ENCODE data around the gene SCGB2B2. TPM values are rescaled to one million over a fixed set of nuclear protein-coding genes. Genes with fewer than 3 reads are reported as not detected.

SCGB2B2 gene
- total and polyA plus RNA-seq, 2 of the 4 experiments (the other 2 are of a cell fraction) = not detected

DNA sequence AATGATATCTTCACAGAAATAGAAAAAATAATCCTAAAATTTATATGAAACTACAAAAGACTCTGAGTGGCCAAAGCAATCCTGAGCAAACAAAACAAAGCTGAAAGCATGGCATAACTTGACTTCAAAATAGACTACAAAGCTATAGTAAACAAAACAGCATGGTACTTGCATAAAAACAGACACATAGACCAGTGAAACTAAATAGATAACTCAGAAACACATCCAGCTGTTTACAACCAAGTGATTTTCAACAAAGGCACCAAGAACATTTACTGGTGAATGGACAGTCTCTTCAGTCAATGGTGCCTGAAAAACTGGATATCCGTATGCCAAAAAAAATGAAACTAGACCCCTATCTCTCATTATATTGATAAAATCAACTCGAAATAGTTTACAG is 25.2 kb downstream of the SCGB2B2 start:
- Histone ChIP-seq H4K5ac (ENCODE audit: low read depth, low read length) (no peak overlapping the region), H3K14ac (replicated peaks; ENCODE audit: low read depth, low read length) (no peak overlapping the region), H4K91ac (ENCODE audit: insufficient read depth, low read depth, low read length) (no peak overlapping the region), H3K4me1 (ENCODE audit: control insufficient read depth, insufficient read depth, low read length) (no peaks in the 10 kb centered on the region), H3K36me3 (ENCODE audit: control insufficient read depth, insufficient read depth, low read length) (no peaks in the 10 kb centered on the region), H3K27me3 (ENCODE audit: control insufficient read depth, insufficient read depth, low read length) (no peaks in the 10 kb centered on the region), H2BK5ac (ENCODE audit: low read depth, low read length, poor library complexity, severe bottlenecking) (no peak overlapping the region), H3K18ac (ENCODE audit: low read depth, low read length) (no peak overlapping the region), H3K56ac (ENCODE audit: extremely low read depth, insufficient read depth, low read length) (no peak overlapping the region), H3K27ac (ENCODE audit: insufficient read depth, low read length) (no peak overlapping the region), H4K8ac (ENCODE audit: low read depth in 2 of 2, low read length in 2 of 2) (no peak overlapping the region), H2AFZ (replicated peaks; ENCODE audit: low read length, poor library complexity) (no peak overlapping the region), H3K4ac (ENCODE audit: low read depth, low read length) (no peak overlapping the region), H3K79me1 (ENCODE audit: low read depth in 1 of 2, low read length in 2 of 2) (no peaks in the 10 kb centered on the region), H3K23ac (ENCODE audit: low read depth, low read length) (no peak overlapping the region), H4K20me1 (ENCODE audit: insufficient read depth, low read length) (no peaks in the 10 kb centered on the region), H2AK9ac (replicated peaks; ENCODE audit: low read depth, low read length, poor library complexity) (no peak overlapping the region), H3K9me1 (ENCODE audit: insufficient read depth, low read length) (no peaks in the 10 kb centered on the region), H2AK5ac (ENCODE audit: low read depth, low read length) (no peak overlapping the region), H3K4me3 (ENCODE audit: insufficient read depth, low read depth, low read length) (no peak overlapping the region), H3K9me3 (ENCODE audit: control insufficient read depth, insufficient read depth, low read length) (no peaks in the 10 kb centered on the region), H3K9ac (ENCODE audit: low read depth, low read length) (no peak overlapping the region), H2BK20ac (ENCODE audit: low read depth, low read length) (no peak overlapping the region), H2BK15ac (ENCODE audit: low read depth, low read length) (no peak overlapping the region), H3K4me2 (ENCODE audit: low read depth, low read length) (no peak overlapping the region), H2BK120ac (ENCODE audit: low read depth, low read length) (no peak overlapping the region)
- TF ChIP-seq POLR2A (IDR thresholded peaks at IDR 0.05; ENCODE audit: low read depth, low read length) (no peak), RCOR1 (IDR thresholded peaks at IDR 0.05; ENCODE audit: insufficient replicate concordance, low read length) (no peak), RFX5 (IDR thresholded peaks at IDR 0.05; ENCODE audit: low read depth, low read length) (no peak), RAD21 (IDR thresholded peaks at IDR 0.05; ENCODE audit: low read length) (no peak)
- intact Hi-C loops (cut with micrococcal nuclease) (no loop called here), dilution Hi-C loops (cut with HindIII; ENCODE audit: low sequenced_read_pairs, unreplicated experiment) (no loop called here), in situ Hi-C loops (cut with MboI; ENCODE audit: low sequenced_read_pairs) (no loop called here)
- ChIA-PET CTCF (no interaction called here), POLR2A (ENCODE audit: unreplicated experiment) (no interaction called here)
- WGBS, 2 experiments (ENCODE audit: extremely low coverage in 2 of 2, insufficient read length in 1 of 2) = 100% methylated on average over 1 of the region's 2 CpGs; no CpG with 5 or more reads in 1 of the 2 experiments
- ATAC-seq (ENCODE audit: low read depth) (no peak), DNase-seq (no peak)
- BruUV-seq (replicated peaks) = no TSS peak

Data from IMR-90 (cell line).